ENCODE data around the gene RASGRP4. TPM values are rescaled to one million over a fixed set of nuclear protein-coding genes. Genes with fewer than 3 reads are reported as not detected.

Gene RASGRP4
- total and polyA plus RNA-seq, 2 donors from 2014 or later: 0.80 to 3.6 TPM

DNA sequence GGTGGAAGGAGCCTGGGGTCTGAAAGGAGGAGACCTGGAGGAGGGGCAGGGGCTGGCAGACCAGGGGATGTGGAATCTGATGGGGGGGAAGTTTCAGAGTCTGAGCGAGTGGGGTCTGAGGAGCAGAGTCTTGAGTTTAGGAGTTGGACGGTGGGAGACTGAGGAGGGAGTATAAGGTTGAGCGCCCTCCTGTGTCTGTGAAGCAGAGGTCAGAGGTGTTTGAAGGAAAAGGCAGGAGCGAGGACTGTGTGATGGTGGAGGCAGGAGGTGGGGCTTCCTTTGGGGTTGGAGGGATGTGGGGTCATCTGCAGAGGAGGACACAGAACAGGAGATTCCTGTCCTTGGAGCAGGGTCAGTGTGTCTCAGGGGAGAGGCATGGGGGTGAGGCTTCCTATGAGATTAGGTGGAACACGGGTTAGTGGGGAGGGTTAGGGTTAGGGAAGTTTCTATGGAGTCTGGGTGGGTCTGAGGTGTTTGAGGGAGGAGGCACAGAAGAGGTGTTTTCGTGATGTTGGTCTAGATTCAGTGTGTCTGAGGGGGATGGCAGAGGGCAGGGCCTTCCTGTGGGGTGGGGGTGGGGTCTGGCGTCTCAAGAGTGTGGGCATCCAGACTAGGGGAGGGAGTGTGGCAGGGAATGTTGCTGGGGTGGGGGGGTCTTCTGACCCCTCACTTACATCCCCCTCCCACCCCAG lies 15.8 kb upstream of the RASGRP4 start:
- H3K4me1 ChIP-seq (ENCODE audit: control insufficient read depth in 2 of 3, insufficient read depth in 2 of 3, low read depth in 1 of 3, low read length in 3 of 3): no peaks in the 10 kb centered on the region
- no peaks in the 10 kb centered on the region for H3K27me3 ChIP-seq (ENCODE audit: control insufficient read depth, insufficient read depth, low read length)
- no peak overlapping the region for H3K27ac ChIP-seq (ENCODE audit: low read depth in 2 of 2, low read length in 2 of 2)
- FAIRE-seq (no peak), DNase-seq (no peak)
- intact Hi-C loops (cut with DNase I): no loop called here
- no peaks in the 10 kb centered on the region for H3K36me3 ChIP-seq (ENCODE audit: control insufficient read depth in 2 of 3, insufficient read depth in 3 of 3, low read length in 3 of 3)
- TF ChIP-seq, protein P1, sequence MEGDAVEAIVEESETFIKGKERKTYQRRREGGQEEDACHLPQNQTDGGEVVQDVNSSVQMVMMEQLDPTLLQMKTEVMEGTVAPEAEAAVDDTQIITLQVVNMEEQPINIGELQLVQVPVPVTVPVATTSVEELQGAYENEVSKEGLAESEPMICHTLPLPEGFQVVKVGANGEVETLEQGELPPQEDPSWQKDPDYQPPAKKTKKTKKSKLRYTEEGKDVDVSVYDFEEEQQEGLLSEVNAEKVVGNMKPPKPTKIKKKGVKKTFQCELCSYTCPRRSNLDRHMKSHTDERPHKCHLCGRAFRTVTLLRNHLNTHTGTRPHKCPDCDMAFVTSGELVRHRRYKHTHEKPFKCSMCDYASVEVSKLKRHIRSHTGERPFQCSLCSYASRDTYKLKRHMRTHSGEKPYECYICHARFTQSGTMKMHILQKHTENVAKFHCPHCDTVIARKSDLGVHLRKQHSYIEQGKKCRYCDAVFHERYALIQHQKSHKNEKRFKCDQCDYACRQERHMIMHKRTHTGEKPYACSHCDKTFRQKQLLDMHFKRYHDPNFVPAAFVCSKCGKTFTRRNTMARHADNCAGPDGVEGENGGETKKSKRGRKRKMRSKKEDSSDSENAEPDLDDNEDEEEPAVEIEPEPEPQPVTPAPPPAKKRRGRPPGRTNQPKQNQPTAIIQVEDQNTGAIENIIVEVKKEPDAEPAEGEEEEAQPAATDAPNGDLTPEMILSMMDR (IDR thresholded peaks at IDR 0.05; ENCODE audit: borderline replicate concordance, extremely low read depth, insufficient read depth): no peak
- no peaks in the 10 kb centered on the region for H3K9me3 ChIP-seq (ENCODE audit: control insufficient read depth in 2 of 3, insufficient read depth in 1 of 3, low read length in 3 of 3)
- no peak overlapping the region for H3K9ac ChIP-seq (ENCODE audit: low read length in 3 of 3)
- H3K4me3 ChIP-seq (ENCODE audit: low read length in 3 of 3): no peak overlapping the region

DNA sequence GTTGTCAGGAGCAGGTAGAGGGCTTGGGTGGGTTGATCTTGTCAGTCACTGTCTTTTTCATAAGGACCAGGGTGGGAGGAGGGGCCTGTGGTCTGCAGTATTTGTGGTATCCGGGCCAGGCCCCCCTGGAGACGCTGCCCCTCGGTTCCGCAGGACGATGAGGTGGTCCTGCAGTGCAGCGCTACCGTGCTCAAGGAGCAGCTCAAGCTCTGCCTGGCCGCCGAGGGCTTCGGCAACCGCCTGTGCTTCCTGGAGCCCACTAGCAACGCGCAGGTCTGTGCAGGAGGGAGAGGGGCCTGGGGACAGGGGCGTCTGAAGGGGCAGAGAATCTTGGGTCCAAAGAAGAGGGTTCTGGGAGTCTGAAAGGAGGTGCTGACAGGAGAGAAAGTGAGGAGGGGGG lies 14.6 kb upstream of the RASGRP4 start:
- FAIRE-seq (no peak), DNase-seq (no peak)
- TF ChIP-seq, protein P1 (IDR thresholded peaks at IDR 0.05; ENCODE audit: borderline replicate concordance, extremely low read depth, insufficient read depth): no peak
- H3K27ac ChIP-seq (ENCODE audit: low read depth in 2 of 2, low read length in 2 of 2): no peak overlapping the region
- H3K4me1 ChIP-seq (ENCODE audit: control insufficient read depth in 2 of 3, insufficient read depth in 2 of 3, low read depth in 1 of 3, low read length in 3 of 3): no peaks in the 10 kb centered on the region
- no peaks in the 10 kb centered on the region for H3K36me3 ChIP-seq (ENCODE audit: control insufficient read depth in 2 of 3, insufficient read depth in 3 of 3, low read length in 3 of 3)
- no peak overlapping the region for H3K9ac ChIP-seq (ENCODE audit: low read length in 3 of 3)
- H3K27me3 ChIP-seq (ENCODE audit: control insufficient read depth, insufficient read depth, low read length): no peaks in the 10 kb centered on the region
- intact Hi-C loops (cut with DNase I): no loop called here
- no peak overlapping the region for H3K4me3 ChIP-seq (ENCODE audit: low read length in 3 of 3)
- no peaks in the 10 kb centered on the region for H3K9me3 ChIP-seq (ENCODE audit: control insufficient read depth in 2 of 3, insufficient read depth in 1 of 3, low read length in 3 of 3)

DNA sequence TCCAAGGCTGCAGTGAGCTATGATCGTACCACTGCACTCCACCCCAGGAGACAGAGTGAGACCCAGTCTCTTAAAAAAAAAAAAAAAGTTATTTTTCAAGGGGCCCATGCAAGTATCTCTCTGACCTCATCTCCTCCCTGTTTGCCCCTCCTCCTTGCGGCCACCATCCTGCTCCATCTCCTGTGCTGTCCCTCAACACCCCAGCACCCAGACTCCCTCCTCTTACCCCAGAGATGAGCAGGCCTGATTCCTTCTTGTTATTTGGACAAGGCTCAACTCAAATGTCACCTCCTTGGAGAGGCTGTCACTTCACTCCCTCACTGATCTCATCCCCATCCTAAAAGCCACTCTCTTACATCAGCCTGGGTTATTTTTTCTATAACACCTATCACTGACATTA lies 11.9 kb upstream of the RASGRP4 start:
- Histone ChIP-seq H3K9ac (ENCODE audit: low read length in 3 of 3) (no peak overlapping the region), H3K36me3 (ENCODE audit: control insufficient read depth in 2 of 3, insufficient read depth in 3 of 3, low read length in 3 of 3) (no peaks in the 10 kb centered on the region), H3K27me3 (ENCODE audit: control insufficient read depth, insufficient read depth, low read length) (no peaks in the 10 kb centered on the region), H3K4me3 (ENCODE audit: low read length in 3 of 3) (no peak overlapping the region), H3K9me3 (ENCODE audit: control insufficient read depth in 2 of 3, insufficient read depth in 1 of 3, low read length in 3 of 3) (no peaks in the 10 kb centered on the region), H3K4me1 (ENCODE audit: control insufficient read depth in 2 of 3, insufficient read depth in 2 of 3, low read depth in 1 of 3, low read length in 3 of 3) (no peaks in the 10 kb centered on the region), H3K27ac (ENCODE audit: low read depth in 2 of 2, low read length in 2 of 2) (no peak overlapping the region)
- FAIRE-seq: no peak
- no peak for DNase-seq
- intact Hi-C loops (cut with DNase I): no loop called here
- TF ChIP-seq, protein P1 (IDR thresholded peaks at IDR 0.05; ENCODE audit: borderline replicate concordance, extremely low read depth, insufficient read depth): no peak

DNA sequence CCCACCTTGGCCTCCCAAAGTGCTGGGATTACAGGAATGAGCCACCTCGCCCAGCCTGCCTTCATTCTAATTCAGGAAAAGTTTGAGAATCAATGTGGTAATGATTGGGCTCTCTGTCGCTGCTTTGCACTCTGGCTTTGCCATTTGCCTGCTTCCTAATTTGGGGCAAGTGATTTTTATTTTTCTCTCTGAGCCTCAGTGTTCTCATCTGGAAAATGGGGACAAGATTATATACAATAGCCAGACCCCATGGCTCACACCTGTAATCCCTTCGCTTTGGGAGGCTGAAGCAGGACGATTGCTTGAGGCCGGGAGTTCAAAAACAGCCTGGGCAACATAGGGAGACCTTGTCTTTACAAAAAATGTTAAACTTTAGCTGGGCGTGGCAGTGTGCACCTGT lies 11.3 kb upstream of the RASGRP4 start:
- intact Hi-C loops (cut with DNase I): no loop called here

More for the DNA sequence above, 11.3 kb upstream of the RASGRP4 start:
- FAIRE-seq (no peak), DNase-seq (no peak)
- Histone ChIP-seq H3K36me3 (ENCODE audit: control insufficient read depth in 2 of 3, insufficient read depth in 3 of 3, low read length in 3 of 3) (no peaks in the 10 kb centered on the region), H3K4me3 (ENCODE audit: low read length in 3 of 3) (no peak overlapping the region), H3K9ac (ENCODE audit: low read length in 3 of 3) (no peak overlapping the region), H3K27ac (ENCODE audit: low read depth in 2 of 2, low read length in 2 of 2) (no peak overlapping the region), H3K9me3 (ENCODE audit: control insufficient read depth in 2 of 3, insufficient read depth in 1 of 3, low read length in 3 of 3) (no peaks in the 10 kb centered on the region), H3K4me1 (ENCODE audit: control insufficient read depth in 2 of 3, insufficient read depth in 2 of 3, low read depth in 1 of 3, low read length in 3 of 3) (no peaks in the 10 kb centered on the region), H3K27me3 (ENCODE audit: control insufficient read depth, insufficient read depth, low read length) (no peaks in the 10 kb centered on the region)
- TF ChIP-seq, protein P1 (IDR thresholded peaks at IDR 0.05; ENCODE audit: borderline replicate concordance, extremely low read depth, insufficient read depth): no peak

Measured in kidney (tissue), 14 donors.